Measurements from ENCODE around the gene STX8.

Gene STX8

GRCh38 chr17:9313346-9313745, 262.3 kb downstream of the STX8 start:
- Mint-ChIP-seq H3K4me3 (no peak overlapping the region), H3K27ac (no peak overlapping the region), H3K36me3 (no peaks in the 10 kb centered on the region), H3K4me1 (peaks cover 6% of the 10 kb centered on the region), H3K9me3 (peaks cover 2% of the 10 kb centered on the region)
- ATAC-seq: no peak
- no peak for DNase-seq (ENCODE audit: low spot score in 2 of 2)

DNA sequence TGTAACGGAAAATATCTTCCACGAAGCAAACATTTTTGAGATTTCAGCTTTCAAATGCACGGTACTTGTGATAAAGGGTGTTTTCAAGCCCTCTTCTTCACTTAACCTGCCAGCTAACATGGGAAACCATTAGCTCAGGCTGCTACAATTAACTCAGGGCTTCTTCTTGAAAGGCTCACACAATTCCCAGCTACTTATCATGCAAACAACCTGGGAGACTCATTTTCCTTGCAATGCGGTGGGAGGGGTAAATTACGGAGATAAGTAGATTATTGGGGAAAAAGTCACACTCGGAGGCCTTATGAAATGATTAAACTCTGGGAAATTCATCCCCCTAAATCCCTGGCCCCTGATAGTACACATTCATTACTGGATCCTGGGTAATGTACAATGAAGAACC, 266.4 kb downstream of the STX8 start:
- no peak for ATAC-seq
- H3K36me3 Mint-ChIP-seq: no peaks in the 10 kb centered on the region
- no peaks in the 10 kb centered on the region for H3K4me1 Mint-ChIP-seq
- H3K27ac Mint-ChIP-seq: no peak overlapping the region
- H3K9me3 Mint-ChIP-seq: no peaks in the 10 kb centered on the region
- DNase-seq (ENCODE audit: low spot score in 2 of 2): no peak
- no peak overlapping the region for H3K4me3 Mint-ChIP-seq

DNA sequence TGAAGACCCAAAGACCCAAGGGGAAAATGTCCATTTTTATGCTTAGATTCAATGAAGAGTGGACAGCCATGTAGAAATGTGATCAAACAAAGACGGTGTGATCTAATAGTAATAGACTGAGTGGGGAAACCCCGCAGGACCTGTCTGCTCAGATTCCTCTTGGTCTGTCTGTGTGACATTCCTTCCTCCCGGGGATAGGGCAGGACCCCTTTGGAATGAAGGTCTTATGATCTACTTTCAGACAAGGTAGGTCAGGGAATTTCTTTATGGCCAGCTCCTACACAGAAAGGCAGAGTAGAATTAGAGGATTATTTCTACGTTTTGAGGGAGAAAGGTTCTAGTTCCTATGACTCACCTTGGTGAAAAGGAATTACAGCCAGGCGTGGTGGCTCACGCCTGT, 267.6 kb downstream of the STX8 start:
- H3K4me3 Mint-ChIP-seq: no peak overlapping the region
- no peaks in the 10 kb centered on the region for H3K9me3 Mint-ChIP-seq
- no peak overlapping the region for H3K27ac Mint-ChIP-seq
- no peaks in the 10 kb centered on the region for H3K4me1 Mint-ChIP-seq
- H3K36me3 Mint-ChIP-seq: no peaks in the 10 kb centered on the region
- DNase-seq (ENCODE audit: low spot score in 2 of 2) (no peak), ATAC-seq (no peak)

DNA sequence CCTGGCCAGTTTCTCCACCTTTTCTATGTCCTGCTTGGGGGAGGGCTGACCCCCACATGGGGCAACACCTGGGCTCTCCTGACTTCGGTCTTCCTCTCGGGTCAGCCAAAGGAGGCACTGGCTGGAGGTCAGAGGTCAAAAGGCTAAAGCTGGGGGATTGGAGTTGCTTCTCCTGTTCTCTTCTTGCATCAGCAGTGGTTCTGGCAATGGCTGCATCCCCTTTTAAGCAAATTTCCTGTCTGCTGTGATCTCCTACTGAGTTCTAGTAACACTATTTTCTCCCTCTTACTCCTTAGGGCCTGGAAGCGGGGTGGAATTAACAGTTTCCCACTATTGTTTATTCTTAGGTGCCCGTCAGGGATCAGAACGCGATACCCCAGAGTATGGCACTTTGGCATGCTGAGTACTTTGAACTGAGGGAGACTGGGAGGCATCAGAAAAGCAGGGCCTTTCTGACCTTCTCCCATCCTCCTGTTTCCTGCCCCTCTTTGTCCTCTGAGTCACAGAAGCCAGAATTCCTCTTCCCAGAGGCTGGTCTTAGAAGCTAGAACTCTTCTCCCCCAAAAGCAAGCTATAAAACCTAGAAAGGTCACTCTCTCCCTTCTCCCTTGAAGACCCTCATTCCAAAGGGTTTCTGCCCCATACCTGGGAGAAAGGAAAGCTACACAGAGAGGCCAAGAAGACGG, 268.2 kb downstream of the STX8 start:
- ATAC-seq (no peak), DNase-seq (ENCODE audit: low spot score in 2 of 2) (no peak)
- Mint-ChIP-seq H3K36me3 (no peaks in the 10 kb centered on the region), H3K4me3 (no peak overlapping the region), H3K9me3 (no peaks in the 10 kb centered on the region), H3K4me1 (no peaks in the 10 kb centered on the region), H3K27ac (no peak overlapping the region)

DNA sequence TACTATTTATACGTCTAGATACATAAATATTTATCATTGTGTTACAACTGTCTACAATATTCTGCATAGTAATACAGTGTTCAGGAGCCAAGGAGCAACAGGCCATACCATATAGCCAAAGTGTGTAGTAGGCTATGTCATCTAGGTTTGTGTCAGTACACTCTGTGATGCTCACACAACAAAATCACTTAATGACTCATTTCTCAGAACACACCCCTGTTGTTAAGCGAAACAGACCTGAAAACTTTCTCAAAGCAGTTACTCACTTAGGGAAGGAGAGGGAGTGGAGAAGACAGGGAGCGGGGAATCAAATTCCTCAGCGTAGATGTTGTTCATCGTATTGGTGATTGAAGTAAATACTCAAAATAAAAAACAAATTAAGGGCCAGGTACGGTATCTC, 269.5 kb downstream of the STX8 start:
- no peaks in the 10 kb centered on the region for H3K4me1 Mint-ChIP-seq
- H3K27ac Mint-ChIP-seq: no peak overlapping the region
- H3K36me3 Mint-ChIP-seq: no peaks in the 10 kb centered on the region
- no peak for DNase-seq (ENCODE audit: low spot score in 2 of 2)
- peak; percentile 45 for ATAC-seq
- no peak overlapping the region for H3K4me3 Mint-ChIP-seq
- no peaks in the 10 kb centered on the region for H3K9me3 Mint-ChIP-seq

GRCh38 chr17:9299695-9300094, 275.9 kb downstream of the STX8 start:
- no peak overlapping the region for H3K4me3 Mint-ChIP-seq
- no peaks in the 10 kb centered on the region for H3K4me1 Mint-ChIP-seq
- H3K27ac Mint-ChIP-seq: no peak overlapping the region
- H3K9me3 Mint-ChIP-seq: no peaks in the 10 kb centered on the region
- DNase-seq (ENCODE audit: low spot score in 2 of 2) (no peak), ATAC-seq (no peak)
- peaks cover 7% of the 10 kb centered on the region for H3K36me3 Mint-ChIP-seq

- H3K27ac Mint-ChIP-seq: no peak overlapping the region
- no peak overlapping the region for H3K4me3 Mint-ChIP-seq
- H3K9me3 Mint-ChIP-seq: no peaks in the 10 kb centered on the region
- DNase-seq (ENCODE audit: low spot score in 2 of 2): no peak
- H3K36me3 Mint-ChIP-seq: peaks cover 7% of the 10 kb centered on the region
- ATAC-seq: no peak
- no peaks in the 10 kb centered on the region for H3K4me1 Mint-ChIP-seq
These were observed 276.8 kb downstream of the STX8 start for GRCh38 chr17:9298776-9299295.

DNA sequence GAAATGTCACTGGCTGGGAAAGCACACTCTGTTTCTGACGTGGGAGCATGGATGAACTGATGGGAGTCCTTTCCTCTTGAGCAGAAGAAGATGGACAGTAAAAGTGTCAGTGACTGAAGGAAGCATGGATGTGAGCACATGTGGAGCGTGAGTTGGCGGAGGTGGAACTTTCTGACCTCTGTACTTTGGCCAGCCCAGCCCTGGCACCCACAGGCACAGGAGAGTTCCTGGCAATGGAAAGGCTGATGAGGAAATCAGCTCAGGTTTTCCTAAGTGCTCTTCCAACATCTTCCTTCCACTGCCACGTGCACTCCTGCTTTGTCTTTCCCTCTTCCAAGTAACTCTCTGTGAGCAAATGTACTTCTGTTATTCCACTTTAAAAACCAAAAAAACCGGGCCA, 277.5 kb downstream of the STX8 start:
- DNase-seq (ENCODE audit: low spot score in 2 of 2): no peak
- Mint-ChIP-seq H3K36me3 (peaks cover 7% of the 10 kb centered on the region), H3K9me3 (no peaks in the 10 kb centered on the region), H3K4me1 (no peaks in the 10 kb centered on the region), H3K4me3 (no peak overlapping the region), H3K27ac (no peak overlapping the region)
- no peak for ATAC-seq

- no peak overlapping the region for H3K27ac Mint-ChIP-seq
- DNase-seq (ENCODE audit: low spot score in 2 of 2): no peak
- peaks cover 12% of the 10 kb centered on the region for H3K36me3 Mint-ChIP-seq
These were observed 280.9 kb downstream of the STX8 start for GRCh38 chr17:9294661-9295210.

GRCh38 chr17:9292561-9292941, 283.1 kb downstream of the STX8 start:
- ATAC-seq (no peak), DNase-seq (ENCODE audit: low spot score in 2 of 2) (no peak)
- peaks cover 38% of the 10 kb centered on the region for H3K4me1 Mint-ChIP-seq
- H3K27ac Mint-ChIP-seq: peak overlapping the region; percentile 22
- peaks cover 9% of the 10 kb centered on the region for H3K36me3 Mint-ChIP-seq
- no peak overlapping the region for H3K4me3 Mint-ChIP-seq
- no peaks in the 10 kb centered on the region for H3K9me3 Mint-ChIP-seq

More at GRCh38 chr17:9294661-9295210, 280.9 kb downstream of the STX8 start:
- no peak for ATAC-seq
- Mint-ChIP-seq H3K4me1 (peaks cover 24% of the 10 kb centered on the region), H3K4me3 (no peak overlapping the region), H3K9me3 (no peaks in the 10 kb centered on the region)

DNA sequence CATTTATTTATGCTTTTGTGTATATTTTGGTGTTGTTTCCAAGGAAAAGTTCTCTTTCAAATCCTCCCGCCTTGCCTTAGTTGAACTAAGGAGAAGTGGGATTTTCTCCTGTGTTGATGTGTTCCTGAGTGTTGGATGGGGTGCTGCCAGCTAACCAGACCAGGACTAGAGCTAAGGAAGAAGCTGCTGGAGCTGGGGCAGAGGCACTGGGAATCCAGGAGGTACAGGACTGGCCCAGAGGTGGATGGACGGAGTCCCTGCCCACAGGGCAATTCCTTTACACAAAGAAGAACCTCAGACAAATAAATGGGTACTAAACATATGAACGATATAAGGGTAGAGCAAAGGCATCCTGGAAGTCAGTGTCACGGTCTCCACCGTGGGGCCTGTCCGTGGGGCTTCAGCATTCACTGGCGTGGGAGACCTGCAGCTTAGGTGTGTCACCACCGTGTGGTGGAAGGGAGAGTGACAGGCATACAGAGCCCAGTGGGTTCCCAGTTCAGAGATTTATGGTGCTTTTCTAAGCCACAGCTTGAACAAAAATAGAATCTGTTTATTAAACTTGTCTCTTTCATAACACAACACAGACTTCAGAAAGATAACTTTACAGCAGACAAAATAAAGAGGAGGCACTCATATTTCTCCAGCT, 283.6 kb downstream of the STX8 start:
- peaks cover 38% of the 10 kb centered on the region for H3K4me1 Mint-ChIP-seq
- H3K36me3 Mint-ChIP-seq: peaks cover 9% of the 10 kb centered on the region
- no peaks in the 10 kb centered on the region for H3K9me3 Mint-ChIP-seq
- DNase-seq (ENCODE audit: low spot score in 2 of 2): peak in 1 of 2 donors; percentile 65
- H3K4me3 Mint-ChIP-seq: no peak overlapping the region
- H3K27ac Mint-ChIP-seq: no peak overlapping the region
- peak; percentile 32 for ATAC-seq

DNA sequence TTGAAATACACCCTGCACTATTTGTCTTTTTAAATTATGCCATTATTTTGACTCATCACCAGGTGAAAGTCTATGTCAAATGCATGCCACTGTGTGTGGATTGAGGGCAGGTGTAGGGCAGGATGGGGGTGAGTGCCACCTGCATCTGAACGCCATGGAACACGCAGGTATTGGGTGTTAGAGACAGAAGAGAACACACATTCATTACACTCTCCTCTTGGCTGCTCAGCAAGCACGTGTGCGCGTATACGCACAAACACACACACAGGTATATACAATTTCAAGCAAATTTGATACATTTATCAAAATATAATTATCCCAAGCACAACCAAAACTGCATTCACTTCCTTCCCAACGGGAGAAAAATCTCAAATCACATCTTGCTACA, 285.4 kb downstream of the STX8 start:
- Mint-ChIP-seq H3K4me3 (peak overlapping the region; percentile 8), H3K9me3 (no peaks in the 10 kb centered on the region), H3K4me1 (peaks cover 44% of the 10 kb centered on the region), H3K27ac (no peak overlapping the region), H3K36me3 (peaks cover 9% of the 10 kb centered on the region)
- no peak for ATAC-seq
- no peak for DNase-seq (ENCODE audit: low spot score in 2 of 2)

DNA sequence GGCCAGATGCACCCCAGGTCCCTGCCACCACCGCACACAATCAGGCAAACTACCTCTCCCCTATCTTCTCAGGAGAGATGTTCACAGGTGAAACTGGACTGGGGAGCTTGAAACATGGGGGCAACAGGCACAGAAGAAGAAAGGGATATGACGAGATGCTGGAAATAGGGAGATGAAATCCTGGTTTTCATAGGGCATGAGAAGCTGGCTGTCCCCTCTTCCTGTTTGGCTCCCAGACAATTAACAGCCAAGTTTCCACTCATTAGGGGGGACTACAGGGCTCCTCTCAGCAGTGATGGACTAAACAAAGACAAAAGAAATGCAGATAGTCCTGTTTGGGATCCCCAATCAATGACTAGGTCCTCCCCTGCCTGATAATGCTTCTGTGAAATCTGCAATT, 288.3 kb downstream of the STX8 start:
- no peak for DNase-seq (ENCODE audit: low spot score in 2 of 2)
- Mint-ChIP-seq H3K9me3 (no peaks in the 10 kb centered on the region), H3K36me3 (peaks cover 9% of the 10 kb centered on the region), H3K27ac (no peak overlapping the region), H3K4me3 (no peak overlapping the region), H3K4me1 (peaks cover 38% of the 10 kb centered on the region)
- no peak for ATAC-seq

GRCh38 chr17:9286434-9286833, 289.2 kb downstream of the STX8 start:
- Mint-ChIP-seq H3K36me3 (peaks cover 9% of the 10 kb centered on the region), H3K9me3 (no peaks in the 10 kb centered on the region), H3K27ac (no peak overlapping the region), H3K4me1 (peaks cover 32% of the 10 kb centered on the region), H3K4me3 (no peak overlapping the region)
- ATAC-seq (no peak), DNase-seq (ENCODE audit: low spot score in 2 of 2) (no peak)

DNA sequence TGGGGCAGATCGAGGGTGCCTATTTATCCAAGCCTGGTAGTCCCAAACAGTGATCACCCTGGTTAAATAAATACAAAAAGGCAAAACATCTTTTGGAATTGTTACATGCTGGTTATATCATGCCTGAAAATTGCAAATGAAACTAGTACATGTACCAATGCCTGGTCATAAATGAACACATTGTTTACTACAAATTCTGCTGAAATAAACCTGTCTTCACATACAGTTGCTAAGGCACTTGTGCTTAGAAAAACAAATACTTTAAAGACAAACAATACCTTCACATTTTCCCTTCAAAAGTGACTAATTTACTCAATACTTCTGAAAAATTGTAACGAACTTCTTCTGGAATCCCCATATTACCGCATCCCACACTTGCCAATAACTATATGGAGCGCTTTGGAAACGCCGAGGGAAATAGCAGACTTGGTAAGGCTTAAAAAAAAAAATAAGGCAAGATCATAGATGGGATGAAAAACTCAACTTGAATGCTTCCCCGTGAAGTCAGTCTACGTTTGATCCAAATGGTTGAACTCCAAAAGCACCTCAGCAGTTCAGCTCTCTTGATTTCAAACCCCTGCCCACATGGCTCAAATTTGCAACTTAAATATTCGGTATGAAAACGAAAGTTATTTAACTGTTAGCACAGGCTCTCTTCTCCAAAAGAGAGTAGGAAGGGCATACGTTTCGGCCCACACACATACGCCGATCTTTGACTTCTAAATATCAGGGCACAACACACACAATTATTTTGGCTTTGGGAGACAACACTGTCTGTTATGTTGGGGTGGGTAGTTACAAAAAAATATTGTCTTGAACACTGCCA, 289.8 kb downstream of the STX8 start:
- Mint-ChIP-seq H3K9me3 (no peaks in the 10 kb centered on the region), H3K4me1 (peaks cover 36% of the 10 kb centered on the region), H3K4me3 (no peak overlapping the region), H3K36me3 (peaks cover 9% of the 10 kb centered on the region), H3K27ac (no peak overlapping the region)
- ATAC-seq (no peak), DNase-seq (ENCODE audit: low spot score in 2 of 2) (no peak)

All from stimulated activated effector memory CD8-positive, alpha-beta T cell treated with anti-CD3 and anti-CD28 coated beads, Interleukin-12 subunit alpha, Interleukin-12 subunit beta, amount 100 ng/mL, for 72 hours (primary cell).